HepG2 (cell line): ENCODE data around the gene NINJ2. TPM values are rescaled to one million over a fixed set of nuclear protein-coding genes. Genes with fewer than 3 reads are reported as not detected.

Experiments
- ATAC-seq: fragments of 200-7000 bp; cut with Tn5 transposase; 3 replicates; pipeline ENCODE4 v1.9.1; 2020; ENCODE audit warnings: mild to moderate bottlenecking, moderate library complexity
- BruUV-seq: library from RNA; stranded (reverse); fragments of 400-500 nt; replicated peaks from 2 replicates; lab custom pipeline; 2021; lab: Mats Ljungman, UMichigan
- CTCF ChIA-PET: fragments of 300-600 bp; formaldehyde crosslinking; extraction: SDS; loops from one replicate; lab custom pipeline; 2021; ENCODE audit warnings: low total read pairs, inconsistent platforms, low intra/inter-chr PET ratio; lab: Yijun Ruan, JAX
- POLR2A ChIA-PET: fragments of 350-600 bp; sonication (Branson Sonifier 250); formaldehyde crosslinking; loops from one replicate; lab custom pipeline; 2020; ENCODE audit warnings: antibody characterized with exemption, inconsistent platforms; lab: Yijun Ruan, JAX
- DNase-seq: peaks from one replicate; pipeline ENCODE4 v3.0.0-alpha.2; 2015; ENCODE audit warnings: low spot score
- FAIRE-seq: peaks from 3 replicates; lab custom pipeline; 2011; peaks lifted over from hg19 to GRCh38; lab: Jason Lieb, UNC
- H2AFZ ChIP-seq: one replicate; pipeline ENCODE4 v1.6.1; 2011; ENCODE audit warnings: low read length, inconsistent platforms
- H3K27ac ChIP-seq: fragments of 300-600 bp; 3 replicates; pipeline ENCODE4 v1.8.0; 2011; ENCODE audit warnings: mixed run types, mild to moderate bottlenecking, mixed read lengths, low read length, inconsistent platforms; ENCODE audit not compliant: insufficient read depth; ENCODE audit errors: extremely low read length
- H3K27me3 ChIP-seq, 2 experiments: fragments of 200-600 bp in 1 of 2; 2 replicates in 1 of 2; 3 replicates in 1 of 2; pipeline versions ENCODE4 v1.6.0 to v1.8.0; 2011; ENCODE audit warnings: low read length in 2 of 2, mild to moderate bottlenecking in 2 of 2, moderate library complexity in 2 of 2, inconsistent platforms in 1 of 2; ENCODE audit not compliant: insufficient read depth in 2 of 2, control insufficient read depth in 1 of 2
- H3K36me3 ChIP-seq, 2 experiments: fragments of 200-600 bp in 1 of 2; replicated peaks in 1 of 2; 2 replicates in 1 of 2; 3 replicates in 1 of 2; pipeline versions ENCODE4 v1.5.1 to v1.8.0; 2011; ENCODE audit warnings: low read length in 2 of 2, inconsistent platforms in 1 of 2; ENCODE audit not compliant: insufficient read depth in 2 of 2, control insufficient read depth in 1 of 2
- H3K4me1 ChIP-seq: 2 replicates; pipeline ENCODE4 v1.5.1; 2012; ENCODE audit warnings: low read length, inconsistent platforms; ENCODE audit not compliant: insufficient read depth
- H3K4me2 ChIP-seq: 2 replicates; pipeline ENCODE4 v1.6.0; 2011; ENCODE audit warnings: low read depth, low read length, inconsistent platforms
- H3K4me3 ChIP-seq, 3 experiments: fragments of 200-600 bp in 1 of 3; sonication (generic), shearing (Covaris generic) in 1 of 3; replicated peaks in 1 of 3; 2 replicates each; pipeline ENCODE4 v1.5.1; 2011 to 2016; ENCODE audit warnings: low read length in 3 of 3, inconsistent platforms in 2 of 3, low read depth in 2 of 3, mild to moderate bottlenecking in 2 of 3, control low read depth in 1 of 3, mixed read lengths in 1 of 3; ENCODE audit not compliant: insufficient read depth in 1 of 3
- H3K79me2 ChIP-seq: one replicate; pipeline ENCODE4 v1.6.1; 2011; ENCODE audit warnings: low read length, inconsistent platforms; ENCODE audit not compliant: insufficient read depth
- H3K9ac ChIP-seq: 2 replicates; pipeline ENCODE4 v1.6.0; 2011; ENCODE audit warnings: mild to moderate bottlenecking, low read depth, low read length, inconsistent platforms; ENCODE audit not compliant: insufficient read depth
- H3K9me3 ChIP-seq: 2 replicates; pipeline ENCODE4 v1.5.1; 2012; ENCODE audit warnings: mild to moderate bottlenecking, low read length
- H4K20me1 ChIP-seq: 2 replicates; pipeline ENCODE4 v1.6.0; 2011; ENCODE audit warnings: inconsistent platforms, mild to moderate bottlenecking, low read length, moderate library complexity; ENCODE audit not compliant: insufficient read depth
- CENPX ChIP-seq: sonication (generic); formaldehyde crosslinking; IDR thresholded peaks from 2 replicates; pipeline ENCODE4 v1.9.0; 2021; ENCODE audit warnings: mild to moderate bottlenecking, missing genetic modification reagents, moderate library complexity
- HIVEP1 ChIP-seq: sonication (generic); formaldehyde crosslinking; IDR thresholded peaks from 2 replicates; pipeline ENCODE4 v1.4.0; 2020; ENCODE audit warnings: mild to moderate bottlenecking, missing genetic modification reagents
- RERE ChIP-seq: IDR thresholded peaks from 2 replicates; pipeline ENCODE4 v1.6.1; 2016; ENCODE audit warnings: low read depth, missing genetic modification reagents, missing compliant biosample characterization
- TCF7 ChIP-seq: sonication (generic); IDR thresholded peaks from 2 replicates; pipeline ENCODE4 v1.6.1; 2016; ENCODE audit warnings: antibody characterized with exemption, low read depth
- TSC22D2 ChIP-seq: sonication (generic); formaldehyde crosslinking; IDR thresholded peaks from 2 replicates; pipeline ENCODE4 v1.5.1; 2020; ENCODE audit warnings: missing genetic modification reagents, mild to moderate bottlenecking, borderline replicate concordance
- ZBTB42 ChIP-seq: sonication (generic); formaldehyde crosslinking; IDR thresholded peaks from 2 replicates; pipeline ENCODE4 v1.5.0; 2020; ENCODE audit warnings: mild to moderate bottlenecking, missing genetic modification reagents
- ZFYVE20 ChIP-seq: sonication (generic); formaldehyde crosslinking; IDR thresholded peaks from 2 replicates; pipeline ENCODE4 v1.8.0; 2023; ENCODE audit warnings: low read depth, mild to moderate bottlenecking, moderate library complexity, missing genetic modification reagents, borderline replicate concordance
- ZXDC ChIP-seq: sonication (generic); formaldehyde crosslinking; IDR thresholded peaks from 2 replicates; pipeline ENCODE4 v1.5.0; 2020; ENCODE audit warnings: mild to moderate bottlenecking, missing genetic modification reagents
- WGBS: methylation state at CpG from one replicate; pipeline ENCODE4 v1.1.6; 2017; ENCODE audit warnings: low lambda C conversion rate; 5-methylcytosine and 5-hydroxymethylcytosine counted together
- in situ Hi-C: cut with HindIII; loops from 2 replicates; pipeline ENCODE4 v1.10.0; 2017; ENCODE audit warnings: low pct_unique_long_range_greater_than_20kb; ENCODE audit not compliant: extremely low pct_ligation_motif_present
- intact Hi-C: fragments of 100-400 bp; cut with micrococcal nuclease; formaldehyde crosslinking; loops from one replicate; pipeline ENCODE4 v1.10.0; 2022; ENCODE audit not compliant: unreplicated experiment
- polyA plus RNA-seq, 8 experiments: library from polyadenylated mRNA; depleted of rRNA in 3 of 8; stranded (reverse) in 7 of 8; unstranded in 1 of 8; fragments of >200 nt; fragmentation: Illumina TruSeq in 4 of 8; extraction: Trizol in 4 of 8; gene quantifications; 2 replicates each; pipeline versions ENCODE4 v1.2.1 to v1.2.3, GENCODE V29; 2011 to 2016; ENCODE audit warnings: low read depth in 4 of 8, missing spikeins in 1 of 8, mixed read lengths in 1 of 8; ENCODE audit not compliant: insufficient read depth in 1 of 8
- total RNA-seq, 5 experiments: library from RNA; depleted of rRNA; stranded (reverse); fragments of >200 nt; fragmentation: Illumina TruSeq; extraction: Trizol; gene quantifications; 2 replicates each; pipeline ENCODE4 v1.2.3, GENCODE V29; 2016; ENCODE audit warnings: low read depth in 1 of 5
- TF ChIP-seq, protein P1 (sequence below): sonication (generic); formaldehyde crosslinking; IDR thresholded peaks from 2 replicates; pipeline ENCODE4 v1.5.0; 2020; ENCODE audit warnings: mild to moderate bottlenecking, missing genetic modification reagents
- TF ChIP-seq, protein P2 (sequence below): sonication (generic); formaldehyde crosslinking; IDR thresholded peaks from 2 replicates; pipeline ENCODE4 v1.9.0; 2022; ENCODE audit warnings: missing genetic modification reagents, mild to moderate bottlenecking, borderline replicate concordance

Gene NINJ2
- total and polyA plus RNA-seq, 2 of the 13 experiments (the other 11 are each of a cell fraction or from before 2014, with no cell fraction given) = 0.62 to 3.8 TPM

DNA sequence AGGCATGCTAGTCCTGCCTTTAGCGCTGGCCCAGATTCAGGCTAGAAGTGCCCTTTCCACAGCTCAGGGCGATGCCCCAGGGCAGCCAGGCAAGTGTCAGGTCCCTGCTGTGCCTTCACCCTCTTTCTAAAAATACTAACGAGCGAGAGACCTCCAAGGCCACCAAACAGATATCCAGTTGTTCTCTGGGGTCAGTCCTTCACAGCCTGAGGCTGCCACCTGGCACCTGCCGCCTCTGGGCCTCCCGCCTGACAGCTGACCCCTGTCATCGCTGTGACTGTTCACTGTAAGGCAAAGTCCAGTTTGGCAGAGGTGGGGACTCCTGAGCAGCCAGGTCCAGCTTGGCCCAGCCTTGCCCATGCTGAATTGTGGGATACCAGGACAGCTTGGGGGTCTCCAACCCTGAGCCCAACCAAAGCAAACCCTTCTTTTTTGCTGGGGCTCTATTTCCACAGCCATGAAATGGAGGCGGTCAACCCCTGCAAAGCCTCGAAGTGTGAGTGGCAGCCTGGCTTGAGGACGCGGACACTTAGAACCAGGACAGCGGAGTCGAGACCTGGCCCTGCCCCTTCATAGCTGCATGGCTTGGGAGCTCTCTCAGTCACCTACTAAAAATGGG is 79.9 kb downstream of the NINJ2 start:
- intact Hi-C loops = no loop called here
- WGBS = 20% methylated on average over 2 of the region's 13 CpGs
- ChIA-PET POLR2A (interaction anchor here (1.0 to 2.1 kb wide), 3 partner anchors 10 to 168 kb away, joined by 3 to 11 read pairs (median 5); no protein-coding TSS in a partner anchor), CTCF (no interaction called here)
- H3K4me3 ChIP-seq = peak overlapping the region in 1 of 3 experiments; percentile 39; a peak in 1 of 6 replicates
- no peaks in the 10 kb centered on the region for H3K36me3 ChIP-seq
- ATAC-seq = peak; percentile 84
- no peaks in the 10 kb centered on the region for H4K20me1 ChIP-seq
- H2AFZ ChIP-seq = no peak overlapping the region
- peak overlapping the region; percentile 88 for H3K27ac ChIP-seq
- H3K4me2 ChIP-seq = peak overlapping the region; percentile 69
- H3K79me2 ChIP-seq = no peaks in the 10 kb centered on the region
- DNase-seq = peak; percentile 84
- H3K9ac ChIP-seq = peak overlapping the region; percentile 58
- peak; percentile 89 for FAIRE-seq
- no TSS peak for BruUV-seq
- in situ Hi-C loops = no loop called here
- no peaks in the 10 kb centered on the region for H3K9me3 ChIP-seq
- H3K4me1 ChIP-seq = peaks cover 97% of the 10 kb centered on the region
- H3K27me3 ChIP-seq = no peaks in the 10 kb centered on the region
- TF ChIP-seq CENPX (CRISPR knock-in tag) (no peak), HIVEP1 (CRISPR knock-in tag) (peak; percentile 86), ZBTB42 (CRISPR knock-in tag) (peak; percentile 43; the same call in 1 of the 2 replicates), TSC22D2 (no peak), ZFYVE20 (no peak), TCF7 (0 out of 2 replicates have a peak, but pooled peaks have one; percentile 52), ZXDC (CRISPR knock-in tag) (no peak), RERE (CRISPR knock-in tag) (peak; percentile 72; the same call in 1 of the 2 replicates)
- TF ChIP-seq, protein P1, sequence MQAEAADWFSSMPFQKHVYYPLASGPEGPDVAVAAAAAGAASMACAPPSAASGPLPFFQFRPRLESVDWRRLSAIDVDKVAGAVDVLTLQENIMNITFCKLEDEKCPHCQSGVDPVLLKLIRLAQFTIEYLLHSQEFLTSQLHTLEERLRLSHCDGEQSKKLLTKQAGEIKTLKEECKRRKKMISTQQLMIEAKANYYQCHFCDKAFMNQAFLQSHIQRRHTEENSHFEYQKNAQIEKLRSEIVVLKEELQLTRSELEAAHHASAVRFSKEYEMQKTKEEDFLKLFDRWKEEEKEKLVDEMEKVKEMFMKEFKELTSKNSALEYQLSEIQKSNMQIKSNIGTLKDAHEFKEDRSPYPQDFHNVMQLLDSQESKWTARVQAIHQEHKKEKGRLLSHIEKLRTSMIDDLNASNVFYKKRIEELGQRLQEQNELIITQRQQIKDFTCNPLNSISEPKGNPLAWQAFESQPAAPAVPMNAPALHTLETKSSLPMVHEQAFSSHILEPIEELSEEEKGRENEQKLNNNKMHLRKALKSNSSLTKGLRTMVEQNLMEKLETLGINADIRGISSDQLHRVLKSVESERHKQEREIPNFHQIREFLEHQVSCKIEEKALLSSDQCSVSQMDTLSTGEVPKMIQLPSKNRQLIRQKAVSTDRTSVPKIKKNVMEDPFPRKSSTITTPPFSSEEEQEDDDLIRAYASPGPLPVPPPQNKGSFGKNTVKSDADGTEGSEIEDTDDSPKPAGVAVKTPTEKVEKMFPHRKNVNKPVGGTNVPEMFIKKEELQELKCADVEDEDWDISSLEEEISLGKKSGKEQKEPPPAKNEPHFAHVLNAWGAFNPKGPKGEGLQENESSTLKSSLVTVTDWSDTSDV (CRISPR knock-in tag) = no peak
- TF ChIP-seq, protein P2, sequence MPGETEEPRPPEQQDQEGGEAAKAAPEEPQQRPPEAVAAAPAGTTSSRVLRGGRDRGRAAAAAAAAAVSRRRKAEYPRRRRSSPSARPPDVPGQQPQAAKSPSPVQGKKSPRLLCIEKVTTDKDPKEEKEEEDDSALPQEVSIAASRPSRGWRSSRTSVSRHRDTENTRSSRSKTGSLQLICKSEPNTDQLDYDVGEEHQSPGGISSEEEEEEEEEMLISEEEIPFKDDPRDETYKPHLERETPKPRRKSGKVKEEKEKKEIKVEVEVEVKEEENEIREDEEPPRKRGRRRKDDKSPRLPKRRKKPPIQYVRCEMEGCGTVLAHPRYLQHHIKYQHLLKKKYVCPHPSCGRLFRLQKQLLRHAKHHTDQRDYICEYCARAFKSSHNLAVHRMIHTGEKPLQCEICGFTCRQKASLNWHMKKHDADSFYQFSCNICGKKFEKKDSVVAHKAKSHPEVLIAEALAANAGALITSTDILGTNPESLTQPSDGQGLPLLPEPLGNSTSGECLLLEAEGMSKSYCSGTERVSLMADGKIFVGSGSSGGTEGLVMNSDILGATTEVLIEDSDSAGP (CRISPR knock-in tag) = peak; percentile 77
